ENCODE measurements around the gene WFIKKN2. TPM values are rescaled to one million over a fixed set of nuclear protein-coding genes. Genes with fewer than 3 reads are reported as not detected.
"Not testable (repeated sequence)": the region's sequence is repeated elsewhere in the genome, so short reads cannot be mapped to it uniquely, and the experiment has no call there.

Gene WFIKKN2
- polyA plus RNA-seq, 10 donors: 0.70 to 2.8 (median 1.7) TPM

DNA sequence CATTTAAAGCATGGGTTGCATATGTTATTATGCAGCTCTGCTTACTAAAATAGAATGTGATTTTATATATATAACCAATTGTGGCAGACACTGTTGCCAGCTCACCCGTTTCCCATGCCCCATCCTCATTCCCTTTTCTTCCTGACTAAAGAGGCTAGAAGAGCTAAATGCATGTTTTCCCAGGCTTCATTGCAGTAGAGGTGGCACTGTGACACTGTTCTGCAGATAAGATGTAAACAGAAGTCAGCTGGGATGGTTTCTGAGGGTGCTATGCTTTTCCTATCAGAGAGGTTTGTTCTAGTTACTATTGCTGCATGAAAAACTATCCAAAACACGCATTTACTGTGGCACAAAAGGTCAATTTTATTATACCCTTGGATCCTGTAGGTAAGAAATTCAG, 36.5 kb downstream of the WFIKKN2 start:
- DNase-seq: no peak

DNA sequence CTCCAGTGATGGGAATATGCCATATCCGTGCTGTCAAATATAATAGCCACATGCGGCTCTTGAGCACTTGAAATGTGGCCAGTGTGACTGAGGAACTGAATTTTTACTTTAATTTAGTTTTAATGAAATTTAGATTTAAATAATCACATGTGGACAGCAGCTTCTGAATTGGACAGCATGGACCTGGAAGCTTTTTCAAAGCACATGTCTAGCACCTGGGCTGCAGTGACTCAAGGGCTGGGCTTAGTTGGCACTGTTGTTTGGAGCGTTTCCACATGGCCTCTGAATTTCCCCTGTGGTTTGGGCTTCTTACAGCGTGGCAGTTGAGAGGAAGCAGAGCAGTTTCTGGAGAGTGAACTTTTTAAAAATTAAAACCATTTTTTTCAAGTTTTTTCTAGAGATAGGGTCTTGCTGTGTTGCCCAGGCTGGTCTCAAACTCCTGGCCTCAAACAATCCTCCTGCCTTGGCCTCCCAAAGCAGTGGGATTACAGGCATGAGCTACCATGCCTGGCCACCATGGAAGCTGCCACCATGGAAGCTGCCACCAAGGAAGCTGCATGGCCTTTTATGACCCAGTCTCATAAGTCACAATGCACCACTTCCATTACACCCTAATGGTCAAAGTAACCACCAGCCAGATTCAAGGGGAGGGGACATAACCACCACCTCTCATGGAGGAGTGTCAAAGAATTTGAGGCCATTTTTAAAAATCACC, 37.5 kb downstream of the WFIKKN2 start:
- DNase-seq: no peak

- DNase-seq: no peak
Measured at GRCh38 chr17:50875074-50875473, 39.7 kb downstream of the WFIKKN2 start.

DNA sequence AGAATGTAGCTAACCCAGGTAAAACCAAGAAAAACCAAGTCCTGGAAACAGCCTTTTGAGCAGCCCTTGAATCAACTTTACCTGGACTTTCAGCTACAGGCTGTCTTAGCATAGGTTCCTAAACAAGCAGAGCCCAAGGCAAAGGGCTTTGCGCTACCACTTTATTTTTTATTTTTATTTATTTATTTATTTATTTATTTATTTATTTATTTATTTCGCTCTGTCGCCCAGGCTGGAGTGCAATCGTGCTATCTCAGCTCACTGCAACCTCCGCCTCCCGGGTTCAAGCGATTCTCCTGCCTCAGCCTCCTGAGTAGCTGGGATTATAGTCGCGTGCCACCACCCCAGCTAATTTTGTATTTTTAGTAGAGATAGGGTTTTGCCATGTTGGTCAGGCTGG, 41.7 kb downstream of the WFIKKN2 start:
- not testable (repeated sequence) for DNase-seq

GRCh38 chr17:50877838-50878237, 42.5 kb downstream of the WFIKKN2 start:
- no peak for DNase-seq

GRCh38 chr17:50879086-50879485, 43.7 kb downstream of the WFIKKN2 start:
- no peak for DNase-seq

DNA sequence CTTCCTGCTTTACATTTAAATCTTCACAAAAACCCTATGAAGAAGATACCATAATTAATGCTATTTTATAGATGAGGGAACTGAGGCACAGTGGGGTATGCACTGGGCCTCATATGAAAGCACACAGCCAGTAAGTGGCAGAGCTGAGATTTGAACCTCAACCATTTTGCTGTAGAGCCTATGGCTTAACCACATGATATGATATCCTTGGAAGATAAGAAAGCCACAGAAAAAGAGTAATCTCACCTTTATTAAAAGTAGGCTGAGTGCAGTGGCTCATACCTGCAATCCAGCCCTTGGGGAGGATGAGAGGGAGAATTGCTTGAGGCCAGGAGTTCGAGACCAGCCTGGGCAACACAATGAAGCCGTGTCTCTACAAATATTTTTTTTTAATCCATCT, 45.8 kb downstream of the WFIKKN2 start:
- no peak for DNase-seq

GRCh38 chr17:50882851-50883250, 47.5 kb downstream of the WFIKKN2 start:
- DNase-seq: no peak

DNA sequence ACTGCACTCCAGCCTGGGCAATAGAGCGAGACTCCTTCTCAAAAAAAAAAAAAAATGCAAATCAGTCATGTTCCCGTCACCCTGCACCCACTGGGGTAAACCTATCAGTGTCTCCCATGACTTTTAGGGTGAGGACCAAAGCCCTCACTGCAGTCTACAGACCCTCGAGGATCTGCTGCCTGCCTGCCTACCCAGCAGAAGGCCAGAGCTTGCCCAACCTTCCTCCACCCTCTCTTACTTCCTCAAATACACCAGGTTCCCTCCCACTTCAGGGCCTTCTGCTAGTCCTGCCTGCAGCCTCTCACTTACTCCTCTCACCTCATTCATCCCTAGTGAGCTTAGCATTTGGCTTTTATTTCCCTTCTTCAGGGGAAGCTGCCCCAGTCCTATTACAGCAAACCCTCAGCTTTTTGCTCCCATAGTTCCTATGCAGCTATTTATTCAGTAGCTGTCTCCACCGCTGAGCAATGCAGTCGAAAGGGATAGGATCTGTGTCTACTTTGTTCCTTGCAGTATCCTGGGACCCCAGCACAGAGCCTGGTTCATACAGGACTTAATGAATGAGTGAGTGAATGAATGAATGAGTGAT, 48.6 kb downstream of the WFIKKN2 start:
- no peak for DNase-seq

GRCh38 chr17:50884439-50885311, 49.3 kb downstream of the WFIKKN2 start:
- DNase-seq: no peak

- DNase-seq: no peak
Measured at GRCh38 chr17:50887705-50888245, 52.4 kb downstream of the WFIKKN2 start.

- no peak for DNase-seq
Measured at GRCh38 chr17:50889528-50890118, 54.2 kb downstream of the WFIKKN2 start.

GRCh38 chr17:50890675-50891516, 55.5 kb downstream of the WFIKKN2 start:
- DNase-seq: no peak

GRCh38 chr17:50891577-50891989, 56.2 kb downstream of the WFIKKN2 start:
- no peak for DNase-seq

Other genes starting within 250 kb of the WFIKKN2 start
- 1 to 10 TPM in 1 of 10 donors, under 1 TPM in 9; 0.12 to 1.7 (median 0.67) TPM for gene ABCC3, start 200.7 kb upstream of the WFIKKN2 start, polyA plus RNA-seq (ENCODE audit: insufficient read length in 10 of 10)
- 10 to 100 TPM; 32.0 to 49.2 (median 44.0) TPM for gene ANKRD40, start 127.7 kb upstream of the WFIKKN2 start, polyA plus RNA-seq (ENCODE audit: insufficient read length in 10 of 10)
- 100 to 1,000 TPM; 189 to 453 (median 294) TPM for gene LUC7L3, start 116.0 kb upstream of the WFIKKN2 start, polyA plus RNA-seq (ENCODE audit: insufficient read length in 10 of 10)
- under 1 TPM in 5 of 10 donors, not detected in 5; 0.18 to 0.36 (median 0.25) TPM for gene ANKRD40CL, start 68.1 kb upstream of the WFIKKN2 start, polyA plus RNA-seq (ENCODE audit: insufficient read length in 10 of 10)
- gene TOB1, start 30.8 kb downstream of the WFIKKN2 start, polyA plus RNA-seq (ENCODE audit: insufficient read length in 10 of 10): 10 to 100 TPM; 42.7 to 80.0 (median 64.0) TPM

Data from muscle of back (tissue), 11 donors.